ENCODE measurements around the gene MTFR1L. TPM values are rescaled to one million over a fixed set of nuclear protein-coding genes. Genes with fewer than 3 reads are reported as not detected.

Gene MTFR1L
- total and polyA plus RNA-seq, 9 of the 15 experiments (the other 6 are each of a cell fraction or from before 2014, with no cell fraction given), result 41.4 to 98.5 (median 53.7) TPM

- H3K27me3 ChIP-seq (ENCODE audit: control insufficient read depth in 2 of 2, insufficient read depth in 2 of 2, low read length in 2 of 2), result no peaks in the 10 kb centered on the region
- ATAC-seq (no peak), FAIRE-seq (no peak), DNase-seq (ENCODE audit: extremely low read depth in 1 of 4, low spot score in 3 of 4) (no peak)
- in situ Hi-C loops (cut with MboI) (no loop called here), intact Hi-C loops (cut with micrococcal nuclease) (no loop called here)
- CTCF ChIA-PET (ENCODE audit: low intra/inter-chr PET ratio), result no interaction called here
- peaks cover 12 to 25% of the 10 kb centered on the region in 2 experiments; a peak in 4 of 5 replicates for H3K4me1 ChIP-seq (replicated peaks in 1 of 2; ENCODE audit: control insufficient read depth in 2 of 2, insufficient read depth in 2 of 2, low read length in 2 of 2)
- no peak overlapping the region for H3K4me2 ChIP-seq (ENCODE audit: insufficient read depth, low read length)
- no peak overlapping the region for H3K9ac ChIP-seq (ENCODE audit: insufficient read depth in 1 of 2, low read depth in 2 of 2, low read length in 2 of 2)
- H3K79me2 ChIP-seq (ENCODE audit: control insufficient read depth, insufficient read depth, low read length), result peaks cover 67% of the 10 kb centered on the region
- no peaks in the 10 kb centered on the region for H3K9me3 ChIP-seq (replicated peaks; ENCODE audit: control insufficient read depth, insufficient read depth, low read depth, low read length)
- no TSS peak for BruUV-seq (replicated peaks)
- peaks cover 12% of the 10 kb centered on the region; the same call in 1 of the 2 replicates for H4K20me1 ChIP-seq (replicated peaks; ENCODE audit: control insufficient read depth, insufficient read depth, low read length)
- H2AFZ ChIP-seq (ENCODE audit: low read depth, low read length), result no peak overlapping the region
- no peak overlapping the region for H3K4me3 ChIP-seq
- POLR2A ChIA-PET, result interaction anchor here (0.9 to 11.2 kb wide), 2 partner anchors 9 to 24 kb away, joined by 3 to 108 read pairs; no protein-coding TSS in a partner anchor
- peaks cover 78% of the 10 kb centered on the region for H3K36me3 ChIP-seq (ENCODE audit: control insufficient read depth, insufficient read depth, low read length)
- H3K9me1 ChIP-seq (ENCODE audit: control insufficient read depth, insufficient read depth, low read length), result no peaks in the 10 kb centered on the region
- H3K27ac ChIP-seq (ENCODE audit: extremely low read depth, low read depth, low read length), result no peak overlapping the region
- no peak for TF ChIP-seq ZNF589 (CRISPR knock-in tag; IDR thresholded peaks at IDR 0.05; ENCODE audit: low read depth)
- TF ChIP-seq NFIC (IDR thresholded peaks at IDR 0.05), result peak; percentile 56
- 80% methylated on average over 3 of the region's 3 CpGs for WGBS (ENCODE audit: insufficient coverage, low coverage, missing lambda C conversion rate)
Observed at GRCh38 chr1:25834894-25835293, 15.1 kb downstream of the MTFR1L start.

GRCh38 chr1:25836695-25837094, 16.9 kb downstream of the MTFR1L start:
- no peak for FAIRE-seq
- Histone ChIP-seq H3K9ac (ENCODE audit: insufficient read depth in 1 of 2, low read depth in 2 of 2, low read length in 2 of 2) (no peak overlapping the region), H3K27ac (ENCODE audit: extremely low read depth, low read depth, low read length) (no peak overlapping the region), H3K27me3 (ENCODE audit: control insufficient read depth in 2 of 2, insufficient read depth in 2 of 2, low read length in 2 of 2) (no peaks in the 10 kb centered on the region), H3K36me3 (ENCODE audit: control insufficient read depth, insufficient read depth, low read length) (peaks cover 68% of the 10 kb centered on the region), H3K4me1 (replicated peaks in 1 of 2; ENCODE audit: control insufficient read depth in 2 of 2, insufficient read depth in 2 of 2, low read length in 2 of 2) (peaks cover 12 to 16% of the 10 kb centered on the region in 2 experiments; a peak in 4 of 5 replicates), H2AFZ (ENCODE audit: low read depth, low read length) (no peak overlapping the region), H3K4me3 (no peak overlapping the region), H3K9me3 (replicated peaks; ENCODE audit: control insufficient read depth, insufficient read depth, low read depth, low read length) (no peaks in the 10 kb centered on the region), H3K9me1 (ENCODE audit: control insufficient read depth, insufficient read depth, low read length) (no peaks in the 10 kb centered on the region), H4K20me1 (replicated peaks; ENCODE audit: control insufficient read depth, insufficient read depth, low read length) (peaks cover 12% of the 10 kb centered on the region; the same call in 1 of the 2 replicates), H3K79me2 (ENCODE audit: control insufficient read depth, insufficient read depth, low read length) (peaks cover 79% of the 10 kb centered on the region), H3K4me2 (ENCODE audit: insufficient read depth, low read length) (no peak overlapping the region)
- POLR2A ChIA-PET, result interaction anchor here (0.7 to 1.2 kb wide), 3 partner anchors 8 to 311 kb away, joined by 3 to 6 read pairs (median 6); no protein-coding TSS in a partner anchor
- DNase-seq (ENCODE audit: extremely low read depth in 1 of 4, low spot score in 3 of 4), result peak in 1 of 4 experiments; percentile 17
- CTCF ChIA-PET (ENCODE audit: low intra/inter-chr PET ratio), result interaction anchor here (1.2 to 1.6 kb wide), 4 partner anchors 53 to 193 kb away, joined by 4 to 7 read pairs (median 6); no protein-coding TSS in a partner anchor
- BruUV-seq (replicated peaks), result no TSS peak
- 75% methylated on average over 3 of the region's 3 CpGs for WGBS (ENCODE audit: insufficient coverage, low coverage, missing lambda C conversion rate)
- in situ Hi-C loops (cut with MboI) (no loop called here), intact Hi-C loops (cut with micrococcal nuclease) (loop anchor here (2.0 kb wide), 1 partner anchor 58 kb away; no protein-coding TSS in a partner anchor)
- no peak for ATAC-seq
- TF ChIP-seq PHF21A (IDR thresholded peaks at IDR 0.05; ENCODE audit: borderline replicate concordance, low read depth), result no peak
- no peak for TF ChIP-seq GATA2 (CRISPR knock-in tag; IDR thresholded peaks at IDR 0.05)
- TF ChIP-seq, protein P1, sequence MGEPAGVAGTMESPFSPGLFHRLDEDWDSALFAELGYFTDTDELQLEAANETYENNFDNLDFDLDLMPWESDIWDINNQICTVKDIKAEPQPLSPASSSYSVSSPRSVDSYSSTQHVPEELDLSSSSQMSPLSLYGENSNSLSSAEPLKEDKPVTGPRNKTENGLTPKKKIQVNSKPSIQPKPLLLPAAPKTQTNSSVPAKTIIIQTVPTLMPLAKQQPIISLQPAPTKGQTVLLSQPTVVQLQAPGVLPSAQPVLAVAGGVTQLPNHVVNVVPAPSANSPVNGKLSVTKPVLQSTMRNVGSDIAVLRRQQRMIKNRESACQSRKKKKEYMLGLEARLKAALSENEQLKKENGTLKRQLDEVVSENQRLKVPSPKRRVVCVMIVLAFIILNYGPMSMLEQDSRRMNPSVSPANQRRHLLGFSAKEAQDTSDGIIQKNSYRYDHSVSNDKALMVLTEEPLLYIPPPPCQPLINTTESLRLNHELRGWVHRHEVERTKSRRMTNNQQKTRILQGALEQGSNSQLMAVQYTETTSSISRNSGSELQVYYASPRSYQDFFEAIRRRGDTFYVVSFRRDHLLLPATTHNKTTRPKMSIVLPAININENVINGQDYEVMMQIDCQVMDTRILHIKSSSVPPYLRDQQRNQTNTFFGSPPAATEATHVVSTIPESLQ (CRISPR knock-in tag; IDR thresholded peaks at IDR 0.05), result no peak
- no peak for TF ChIP-seq ARNT (IDR thresholded peaks at IDR 0.05)
- TF ChIP-seq, protein P2, sequence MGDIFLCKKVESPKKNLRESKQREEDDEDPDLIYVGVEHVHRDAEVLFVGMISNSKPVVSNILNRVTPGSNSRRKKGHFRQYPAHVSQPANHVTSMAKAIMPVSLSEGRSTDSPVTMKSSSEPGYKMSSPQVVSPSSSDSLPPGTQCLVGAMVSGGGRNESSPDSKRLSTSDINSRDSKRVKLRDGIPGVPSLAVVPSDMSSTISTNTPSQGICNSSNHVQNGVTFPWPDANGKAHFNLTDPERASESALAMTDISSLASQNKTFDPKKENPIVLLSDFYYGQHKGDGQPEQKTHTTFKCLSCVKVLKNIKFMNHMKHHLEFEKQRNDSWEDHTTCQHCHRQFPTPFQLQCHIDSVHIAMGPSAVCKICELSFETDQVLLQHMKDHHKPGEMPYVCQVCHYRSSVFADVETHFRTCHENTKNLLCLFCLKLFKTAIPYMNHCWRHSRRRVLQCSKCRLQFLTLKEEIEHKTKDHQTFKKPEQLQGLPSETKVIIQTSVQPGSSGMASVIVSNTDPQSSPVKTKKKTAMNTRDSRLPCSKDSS (IDR thresholded peaks at IDR 0.05; ENCODE audit: low read depth, partially characterized antibody), result no peak
- TF ChIP-seq RFX7 (CRISPR knock-in tag; IDR thresholded peaks at IDR 0.05), result no peak
- no peak for TF ChIP-seq DIDO1 (tag; IDR thresholded peaks at IDR 0.05; ENCODE audit: low read depth)
- TF ChIP-seq, protein P3, sequence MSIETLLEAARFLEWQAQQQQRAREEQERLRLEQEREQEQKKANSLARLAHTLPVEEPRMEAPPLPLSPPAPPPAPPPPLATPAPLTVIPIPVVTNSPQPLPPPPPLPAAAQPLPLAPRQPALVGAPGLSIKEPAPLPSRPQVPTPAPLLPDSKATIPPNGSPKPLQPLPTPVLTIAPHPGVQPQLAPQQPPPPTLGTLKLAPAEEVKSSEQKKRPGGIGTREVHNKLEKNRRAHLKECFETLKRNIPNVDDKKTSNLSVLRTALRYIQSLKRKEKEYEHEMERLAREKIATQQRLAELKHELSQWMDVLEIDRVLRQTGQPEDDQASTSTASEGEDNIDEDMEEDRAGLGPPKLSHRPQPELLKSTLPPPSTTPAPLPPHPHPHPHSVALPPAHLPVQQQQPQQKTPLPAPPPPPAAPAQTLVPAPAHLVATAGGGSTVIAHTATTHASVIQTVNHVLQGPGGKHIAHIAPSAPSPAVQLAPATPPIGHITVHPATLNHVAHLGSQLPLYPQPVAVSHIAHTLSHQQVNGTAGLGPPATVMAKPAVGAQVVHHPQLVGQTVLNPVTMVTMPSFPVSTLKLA (conservative IDR thresholded peaks at IDR 0.05), result no peak
